Small intestine (tissue), 7 donors: Measurements from ENCODE around the gene UNC119. TPM values are rescaled to one million over a fixed set of nuclear protein-coding genes. Genes with fewer than 3 reads are reported as not detected.
"Not testable (repeated sequence)": the region's sequence is repeated elsewhere in the genome, so short reads cannot be mapped to it uniquely, and the experiment has no call there.

Source experiments
- DNase-seq, 2 donors: peaks; one replicate each; pipeline versions ENCODE4 v3.0.0 to v3.0.0-alpha.2; 2013
- FAIRE-seq: peaks from 2 replicates; lab custom pipeline; 2012; peaks lifted over from hg19 to GRCh38; lab: Jason Lieb, UNC
- H3K27ac ChIP-seq, 3 donors: one replicate each; pipeline ENCODE4 v1.5.1; 2013; ENCODE audit warnings: low read length in 2 of 3, mild to moderate bottlenecking in 2 of 3, control low read depth in 1 of 3, inconsistent platforms in 1 of 3, low read depth in 1 of 3, moderate library complexity in 1 of 3
- H3K27me3 ChIP-seq, 3 donors: one replicate each; pipeline ENCODE4 v1.6.1; 2013; ENCODE audit warnings: low read length in 3 of 3, inconsistent platforms in 1 of 3; ENCODE audit not compliant: control insufficient read depth in 3 of 3, insufficient read depth in 3 of 3
- H3K36me3 ChIP-seq, 3 donors: one replicate each; pipeline ENCODE4 v1.6.1; 2013; ENCODE audit warnings: low read length in 3 of 3, inconsistent platforms in 1 of 3, low read depth in 1 of 3, mild to moderate bottlenecking in 1 of 3, moderate library complexity in 1 of 3; ENCODE audit not compliant: control insufficient read depth in 3 of 3, insufficient read depth in 2 of 3
- H3K4me1 ChIP-seq, 3 donors: one replicate each; pipeline ENCODE4 v1.6.1; 2013; ENCODE audit warnings: low read length in 2 of 3, inconsistent platforms in 1 of 3, low read depth in 1 of 3, mild to moderate bottlenecking in 1 of 3, moderate library complexity in 1 of 3; ENCODE audit not compliant: control insufficient read depth in 3 of 3, insufficient read depth in 2 of 3
- H3K4me3 ChIP-seq, 3 donors: one replicate each; pipeline ENCODE4 v1.5.1; 2013; ENCODE audit warnings: low read length in 3 of 3, control low read depth in 1 of 3, inconsistent platforms in 1 of 3, low read depth in 1 of 3, mild to moderate bottlenecking in 1 of 3, moderate library complexity in 1 of 3
- H3K9me3 ChIP-seq, 2 donors: one replicate each; pipeline ENCODE4 v1.6.1; 2013; ENCODE audit warnings: low read depth in 1 of 2, low read length in 1 of 2; ENCODE audit not compliant: control insufficient read depth in 2 of 2, insufficient read depth in 1 of 2
- WGBS, 3 donors: extraction: QIAGEN DNeasy Blood & Tissue Kit; methylation state at CpG; one replicate each; pipeline ENCODE4 v1.1.7; 2013; 5-methylcytosine and 5-hydroxymethylcytosine counted together
- polyA plus RNA-seq, 4 donors: library from polyadenylated mRNA; stranded (reverse) in 3 of 4; unstranded in 1 of 4; fragments of 200-250 nt in 3 of 4; fragments of 120-200 nt in 1 of 4; gene quantifications; one replicate each; pipeline versions ENCODE4 v1.2.1 to v1.2.3, GENCODE V29; 2013
- donor health status: healthy with polysubstance abuse.
- donor health status: control.
- donor health status: control.
- donor health status: Bipolar disorder and iron deficiency.
- donor health status: healthy.

The UNC119 gene
- polyA plus RNA-seq, 4 donors = 14.6 to 57.0 (median 29.9) TPM

- WGBS, 3 donors = 64 to 70% (median 67%) methylated on average over 3 of the region's 3 CpGs
- not testable (repeated sequence) for H3K4me3 ChIP-seq, FAIRE-seq, DNase-seq, H3K9me3 ChIP-seq, H3K27ac ChIP-seq, H3K27me3 ChIP-seq
- Histone ChIP-seq H3K4me1 (peaks cover 0 to 16% (median 3%) of the 10 kb centered on the region in 3 donors), H3K36me3 (peaks cover 0 to 31% (median 0%) of the 10 kb centered on the region in 3 donors)
Observed at GRCh38 chr17:28576016-28576415, 23.6 kb upstream of the UNC119 start.

- H3K27ac ChIP-seq = no peak overlapping the region
- no peak overlapping the region for H3K4me3 ChIP-seq
- no peaks in the 10 kb centered on the region for H3K9me3 ChIP-seq
- DNase-seq (no peak), FAIRE-seq (no peak)
- WGBS, 3 donors = 92 to 95% (median 95%) methylated on average over 14 of the region's 14 CpGs
- no peaks in the 10 kb centered on the region for H3K27me3 ChIP-seq
- peaks cover 0 to 31% (median 0%) of the 10 kb centered on the region in 3 donors for H3K36me3 ChIP-seq
- peaks cover 0 to 16% (median 3%) of the 10 kb centered on the region in 3 donors for H3K4me1 ChIP-seq
Observed at GRCh38 chr17:28575126-28575795, 22.8 kb upstream of the UNC119 start.

- Histone ChIP-seq H3K27ac (no peak overlapping the region), H3K4me3 (no peak overlapping the region), H3K4me1 (peaks cover 2 to 16% (median 3%) of the 10 kb centered on the region in 3 donors), H3K36me3 (peaks cover 0 to 27% (median 0%) of the 10 kb centered on the region in 3 donors), H3K27me3 (no peaks in the 10 kb centered on the region), H3K9me3 (no peaks in the 10 kb centered on the region)
- FAIRE-seq = no peak
- WGBS, 3 donors = 70 to 88% (median 77%) methylated on average over 7 of the region's 7 CpGs
- no peak for DNase-seq
Observed at GRCh38 chr17:28574526-28574925, 22.1 kb upstream of the UNC119 start.

GRCh38 chr17:28573966-28574480 lies 21.6 kb upstream of the UNC119 start:
- Histone ChIP-seq H3K4me1 (peaks cover 3 to 16% (median 4%) of the 10 kb centered on the region in 3 donors), H3K9me3 (no peaks in the 10 kb centered on the region), H3K4me3 (no peak overlapping the region), H3K27ac (no peak overlapping the region), H3K36me3 (peaks cover 0 to 26% (median 0%) of the 10 kb centered on the region in 3 donors), H3K27me3 (no peaks in the 10 kb centered on the region)
- 95 to 100% (median 96%) methylated on average over 6 of the region's 6 CpGs for WGBS, 3 donors
- FAIRE-seq (no peak), DNase-seq (no peak)

GRCh38 chr17:28573521-28573920 lies 21.1 kb upstream of the UNC119 start:
- Histone ChIP-seq H3K9me3 (no peaks in the 10 kb centered on the region), H3K36me3 (peaks cover 0 to 23% (median 0%) of the 10 kb centered on the region in 3 donors), H3K4me3 (no peak overlapping the region), H3K27ac (no peak overlapping the region), H3K27me3 (no peaks in the 10 kb centered on the region), H3K4me1 (peaks cover 3 to 16% (median 4%) of the 10 kb centered on the region in 3 donors)
- FAIRE-seq = no peak
- DNase-seq = no peak
- 93 to 95% (median 94%) methylated on average over 9 of the region's 9 CpGs for WGBS, 3 donors

GRCh38 chr17:28573040-28573380 lies 20.6 kb upstream of the UNC119 start:
- no peak for FAIRE-seq
- no peaks in the 10 kb centered on the region for H3K27me3 ChIP-seq
- H3K27ac ChIP-seq = no peak overlapping the region
- peaks cover 3 to 16% (median 4%) of the 10 kb centered on the region in 3 donors for H3K4me1 ChIP-seq
- H3K36me3 ChIP-seq = peaks cover 0 to 18% (median 0%) of the 10 kb centered on the region in 3 donors
- no peak overlapping the region for H3K4me3 ChIP-seq
- peak in 1 of 2 donors; percentile 33 for DNase-seq
- no peaks in the 10 kb centered on the region for H3K9me3 ChIP-seq

- Histone ChIP-seq H3K27me3 (no peaks in the 10 kb centered on the region), H3K4me3 (peak overlapping the region in 1 of 3 donors; percentile 82), H3K9me3 (no peaks in the 10 kb centered on the region), H3K27ac (peak overlapping the region in 1 of 3 donors; percentile 72), H3K36me3 (peaks cover 0 to 15% (median 0%) of the 10 kb centered on the region in 3 donors), H3K4me1 (peaks cover 3 to 16% (median 4%) of the 10 kb centered on the region in 3 donors)
- peak; percentile 42 to 76 for DNase-seq
- no peak for FAIRE-seq
- WGBS, 3 donors = 28 to 69% (median 49%) methylated on average over 5 of the region's 5 CpGs
Observed at GRCh38 chr17:28572259-28573039, 20.0 kb upstream of the UNC119 start.

- DNase-seq (peak; percentile 94 to 96), FAIRE-seq (no peak)
- Histone ChIP-seq H3K9me3 (no peaks in the 10 kb centered on the region), H3K36me3 (peaks cover 0 to 15% (median 6%) of the 10 kb centered on the region in 3 donors), H3K27me3 (no peaks in the 10 kb centered on the region), H3K4me3 (peak within 1 kb of the TSS; percentile 82 to 98 (median 84)), H3K4me1 (peaks cover 3 to 12% (median 4%) of the 10 kb centered on the region in 3 donors), H3K27ac (peak within 1 kb of the TSS; percentile 57 to 86 (median 76))
- 0 to 1% (median 1%) methylated on average over 49 of the region's 49 CpGs for WGBS, 3 donors
Observed at GRCh38 chr17:28571361-28572122, 19.1 kb upstream of the UNC119 start, which contains the start of gene PIGS. Gene PIGS (minus strand): TSS chr17:28571524. CDS start chr17:28571496, 28 bp downstream.
